Smooth muscle cell (in vitro differentiated cells): Measurements from ENCODE around the gene AOPEP. TPM values are rescaled to one million over a fixed set of nuclear protein-coding genes. Genes with fewer than 3 reads are reported as not detected.

Experiments
- DNase-seq: peaks from one replicate; lab custom pipeline; 2025; ENCODE audit not compliant: unreplicated experiment; lab: John Stamatoyannopoulos, UW
- H2AFZ ChIP-seq: fragments of 200-600 bp; sonication (generic); 2 replicates; pipeline ENCODE4 v1.6.0; 2016; ENCODE audit warnings: antibody characterized with exemption, low read depth, mild to moderate bottlenecking
- H3F3A ChIP-seq: fragments of 200-600 bp; sonication (generic); 2 replicates; pipeline ENCODE4 v1.6.0; 2017; ENCODE audit warnings: antibody characterized with exemption, low read depth
- H3K27ac ChIP-seq: fragments of 200-600 bp; sonication (generic); 2 replicates; pipeline ENCODE4 v1.5.1; 2016; ENCODE audit warnings: low read depth, mild to moderate bottlenecking
- H3K27me3 ChIP-seq: fragments of 200-600 bp; sonication (generic); 2 replicates; pipeline ENCODE4 v1.6.1; 2016; ENCODE audit warnings: low read depth, mild to moderate bottlenecking
- H3K36me3 ChIP-seq: fragments of 200-600 bp; sonication (generic); 2 replicates; pipeline ENCODE4 v1.5.1; 2016; ENCODE audit warnings: low read depth
- H3K4me1 ChIP-seq: fragments of 200-600 bp; sonication (generic); 2 replicates; pipeline ENCODE4 v1.5.1; 2016; ENCODE audit warnings: low read depth
- H3K4me2 ChIP-seq: fragments of 200-600 bp; sonication (generic); 2 replicates; pipeline ENCODE4 v1.6.0; 2016; ENCODE audit warnings: mild to moderate bottlenecking
- H3K4me3 ChIP-seq: fragments of 200-600 bp; sonication (generic); 2 replicates; pipeline ENCODE4 v1.5.1; 2016; ENCODE audit warnings: mild to moderate bottlenecking
- H3K79me2 ChIP-seq: fragments of 200-600 bp; sonication (generic); 2 replicates; pipeline ENCODE4 v1.6.0; 2016; ENCODE audit warnings: low read depth, mild to moderate bottlenecking
- H3K9ac ChIP-seq: fragments of 200-600 bp; sonication (generic); 2 replicates; pipeline ENCODE4 v1.6.0; 2016; ENCODE audit warnings: low read depth
- H3K9me3 ChIP-seq: fragments of 200-600 bp; sonication (generic); replicated peaks from 2 replicates; pipeline ENCODE4 v1.5.1; 2016; ENCODE audit warnings: low read depth
- H4K20me1 ChIP-seq: fragments of 200-600 bp; sonication (generic); 2 replicates; pipeline ENCODE4 v1.6.0; 2016; ENCODE audit warnings: low read depth
- WGBS: methylation state at CpG from one replicate; pipeline ENCODE4 v1.1.7; 2016; ENCODE audit warnings: low lambda C conversion rate; 5-methylcytosine and 5-hydroxymethylcytosine counted together
- polyA plus RNA-seq: library from polyadenylated mRNA; unstranded; fragments of >200 nt; fragmentation: Nextera tagmentation; extraction: Ambion mirVana; gene quantifications from 2 replicates; pipeline ENCODE4 v1.2.1, GENCODE V29; 2016
- total RNA-seq: library from RNA; depleted of rRNA; stranded (reverse); fragments of >200 nt; gene quantifications from 2 replicates; pipeline ENCODE4 v1.2.3, GENCODE V29; 2014
- TF ChIP-seq, protein P1 (sequence below): fragments of 200-600 bp; sonication (generic); IDR thresholded peaks from 2 replicates; pipeline ENCODE4 v1.5.1; 2017; ENCODE audit warnings: borderline replicate concordance, mild to moderate bottlenecking, antibody characterized with exemption; ENCODE audit not compliant: insufficient read depth, poor library complexity, severe bottlenecking

The AOPEP gene
- total and polyA plus RNA-seq, 2 experiments from 2014 or later = 52.7 to 94.9 TPM

DNA sequence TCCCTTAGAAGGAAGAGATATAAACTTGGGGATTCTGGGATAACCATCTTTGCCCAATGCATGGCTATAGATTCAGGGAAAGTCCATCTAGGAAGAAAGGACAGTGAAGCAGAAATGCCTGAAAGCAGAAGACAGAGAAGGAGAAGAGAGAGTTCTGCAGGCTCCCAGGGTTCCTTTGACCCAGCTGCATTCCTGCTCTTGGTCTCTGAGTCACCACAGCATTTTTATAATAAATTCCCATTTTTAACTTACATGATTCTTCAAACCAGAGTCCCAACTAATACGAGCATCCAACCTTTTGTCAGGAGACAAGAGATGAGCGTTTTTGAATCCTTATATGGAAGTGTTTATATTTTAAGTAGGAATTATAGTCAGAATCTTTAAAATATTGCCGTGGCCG, 12.0 kb upstream of the AOPEP start:
- no peak overlapping the region for H3K4me2 ChIP-seq
- DNase-seq = no peak
- H2AFZ ChIP-seq = no peak overlapping the region
- H3K9ac ChIP-seq = no peak overlapping the region
- H3K4me3 ChIP-seq = no peak overlapping the region
- H3K4me1 ChIP-seq = no peaks in the 10 kb centered on the region
- H3K79me2 ChIP-seq = no peaks in the 10 kb centered on the region
- no peaks in the 10 kb centered on the region for H3K9me3 ChIP-seq
- no peak overlapping the region for H3K27ac ChIP-seq
- H3K27me3 ChIP-seq = no peaks in the 10 kb centered on the region
- H4K20me1 ChIP-seq = no peaks in the 10 kb centered on the region
- H3F3A ChIP-seq = peaks cover 6% of the 10 kb centered on the region
- TF ChIP-seq, protein P1, sequence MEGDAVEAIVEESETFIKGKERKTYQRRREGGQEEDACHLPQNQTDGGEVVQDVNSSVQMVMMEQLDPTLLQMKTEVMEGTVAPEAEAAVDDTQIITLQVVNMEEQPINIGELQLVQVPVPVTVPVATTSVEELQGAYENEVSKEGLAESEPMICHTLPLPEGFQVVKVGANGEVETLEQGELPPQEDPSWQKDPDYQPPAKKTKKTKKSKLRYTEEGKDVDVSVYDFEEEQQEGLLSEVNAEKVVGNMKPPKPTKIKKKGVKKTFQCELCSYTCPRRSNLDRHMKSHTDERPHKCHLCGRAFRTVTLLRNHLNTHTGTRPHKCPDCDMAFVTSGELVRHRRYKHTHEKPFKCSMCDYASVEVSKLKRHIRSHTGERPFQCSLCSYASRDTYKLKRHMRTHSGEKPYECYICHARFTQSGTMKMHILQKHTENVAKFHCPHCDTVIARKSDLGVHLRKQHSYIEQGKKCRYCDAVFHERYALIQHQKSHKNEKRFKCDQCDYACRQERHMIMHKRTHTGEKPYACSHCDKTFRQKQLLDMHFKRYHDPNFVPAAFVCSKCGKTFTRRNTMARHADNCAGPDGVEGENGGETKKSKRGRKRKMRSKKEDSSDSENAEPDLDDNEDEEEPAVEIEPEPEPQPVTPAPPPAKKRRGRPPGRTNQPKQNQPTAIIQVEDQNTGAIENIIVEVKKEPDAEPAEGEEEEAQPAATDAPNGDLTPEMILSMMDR = no peak
- H3K36me3 ChIP-seq = no peaks in the 10 kb centered on the region
- WGBS = 71% methylated on average over 4 of the region's 4 CpGs

DNA sequence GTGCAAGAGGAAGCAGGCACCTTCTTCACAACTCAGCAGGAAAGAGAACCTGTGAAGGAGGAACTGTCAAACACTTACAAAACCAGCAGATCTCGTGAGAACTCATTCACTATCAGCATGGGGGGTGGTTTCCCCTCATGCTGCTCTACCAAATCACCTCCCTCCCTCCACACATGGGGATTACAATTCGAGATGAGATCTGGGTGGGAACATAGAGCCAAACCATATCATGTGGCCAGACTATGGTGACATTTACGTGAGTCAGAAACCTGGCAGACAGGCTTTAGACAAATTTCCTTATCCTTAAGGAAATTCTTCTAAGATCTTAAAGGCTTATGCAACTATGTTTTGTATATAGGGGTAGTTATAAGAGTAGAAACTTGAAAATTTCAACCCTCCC, 8.7 kb upstream of the AOPEP start:
- Histone ChIP-seq H3K36me3 (no peaks in the 10 kb centered on the region), H3K4me2 (peak overlapping the region; percentile 55), H3K27me3 (no peaks in the 10 kb centered on the region), H3K9ac (no peak overlapping the region), H3F3A (peaks cover 6% of the 10 kb centered on the region), H3K4me1 (no peaks in the 10 kb centered on the region), H3K9me3 (no peaks in the 10 kb centered on the region), H2AFZ (no peak overlapping the region), H3K27ac (peak overlapping the region; percentile 79), H3K79me2 (no peaks in the 10 kb centered on the region), H3K4me3 (no peak overlapping the region), H4K20me1 (no peaks in the 10 kb centered on the region)
- DNase-seq = no peak
- TF ChIP-seq, protein P1 = no peak
- 2% methylated on average over 3 of the region's 3 CpGs for WGBS

DNA sequence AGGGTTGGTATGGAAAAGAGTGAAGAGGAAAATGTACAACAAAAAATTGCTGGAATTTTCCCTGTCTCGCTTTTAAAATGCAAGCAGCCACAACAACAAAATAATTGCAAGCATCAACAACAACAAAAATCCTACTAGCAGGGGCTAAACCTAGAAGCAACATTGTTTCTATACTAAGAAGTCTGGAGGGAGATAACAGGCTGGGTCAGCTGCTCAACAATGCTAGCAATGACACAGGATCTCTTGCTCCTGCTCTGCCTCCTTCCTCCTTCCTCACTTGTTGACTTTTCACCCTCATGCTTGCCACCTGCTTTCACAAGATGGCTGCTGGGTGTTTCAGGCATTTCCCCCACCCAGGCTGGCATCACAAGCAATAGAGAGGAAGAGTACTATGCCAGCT, 7.6 kb upstream of the AOPEP start:
- Histone ChIP-seq H3K4me2 (no peak overlapping the region), H3K4me3 (no peak overlapping the region), H3K9me3 (no peaks in the 10 kb centered on the region), H3K27me3 (no peaks in the 10 kb centered on the region), H2AFZ (no peak overlapping the region), H3K79me2 (no peaks in the 10 kb centered on the region), H3K27ac (no peak overlapping the region), H3K36me3 (no peaks in the 10 kb centered on the region), H3K4me1 (no peaks in the 10 kb centered on the region), H3F3A (peaks cover 6% of the 10 kb centered on the region), H3K9ac (no peak overlapping the region), H4K20me1 (no peaks in the 10 kb centered on the region)
- no peak for DNase-seq
- WGBS = 90% methylated on average over 1 of the region's 1 CpG
- TF ChIP-seq, protein P1 = no peak

DNA sequence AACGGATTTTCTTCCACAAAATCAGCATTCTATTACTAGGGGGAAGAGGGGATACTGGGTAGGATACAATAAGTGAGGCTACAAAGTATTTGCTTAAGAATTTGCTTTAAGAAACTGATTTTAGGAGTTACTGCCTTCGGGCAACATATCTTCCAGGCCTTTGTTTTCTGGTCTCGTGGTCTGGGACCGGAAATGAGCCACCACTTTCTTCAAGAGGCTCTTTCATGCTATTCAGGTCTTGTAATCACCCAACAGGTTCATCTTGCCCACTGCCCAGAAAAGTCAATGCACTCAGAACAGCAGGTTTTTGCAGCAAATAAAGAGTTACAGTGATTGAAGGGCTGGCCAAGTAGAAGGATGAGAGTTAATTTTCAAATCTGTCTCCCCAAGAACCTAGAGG, 6.6 kb upstream of the AOPEP start:
- TF ChIP-seq, protein P1 = no peak
- Histone ChIP-seq H3K36me3 (no peaks in the 10 kb centered on the region), H3K4me2 (no peak overlapping the region), H3K4me3 (no peak overlapping the region), H3K27ac (peak overlapping the region; percentile 42), H3K79me2 (no peaks in the 10 kb centered on the region), H3K9ac (no peak overlapping the region), H3K27me3 (no peaks in the 10 kb centered on the region), H3K9me3 (no peaks in the 10 kb centered on the region), H2AFZ (no peak overlapping the region), H4K20me1 (no peaks in the 10 kb centered on the region), H3K4me1 (no peaks in the 10 kb centered on the region), H3F3A (peaks cover 6% of the 10 kb centered on the region)
- WGBS = 83% methylated on average over 4 of the region's 4 CpGs
- DNase-seq = no peak
